Ovary (tissue), 9 donors: ENCODE data around the gene PRRT1. TPM values are rescaled to one million over a fixed set of nuclear protein-coding genes. Genes with fewer than 3 reads are reported as not detected.
"Not testable (repeated sequence)": the region's sequence is repeated elsewhere in the genome, so short reads cannot be mapped to it uniquely, and the experiment has no call there.

Experiments
- DNase-seq, 5 donors: peaks; one replicate each; pipeline ENCODE4 v3.0.0-alpha.2; 2019 to 2020
- H3K27ac ChIP-seq, 2 donors: fragments of 200-600 bp; one replicate each; pipeline versions ENCODE4 v1.5.1 to v1.8.0; 2019 to 2022
- H3K27me3 ChIP-seq: fragments of 200-600 bp; one replicate; pipeline ENCODE4 v1.8.0; 2022
- H3K36me3 ChIP-seq: fragments of 200-600 bp; sonication (generic); one replicate; pipeline ENCODE4 v1.5.1; 2019
- H3K4me1 ChIP-seq: one replicate; pipeline ENCODE4 v1.8.1; 2013; ENCODE audit warnings: mild to moderate bottlenecking, moderate library complexity; ENCODE audit not compliant: insufficient read depth
- H3K4me3 ChIP-seq: fragments of 200-600 bp; sonication (generic); one replicate; pipeline ENCODE4 v1.5.1; 2017
- H3K9me3 ChIP-seq, 2 donors: fragments of 200-600 bp in 1 of 2; sonication (generic) in 1 of 2; one replicate each; pipeline versions ENCODE4 v1.5.1 to v1.8.1; 2013 to 2019; ENCODE audit warnings: mild to moderate bottlenecking in 1 of 2, moderate library complexity in 1 of 2
- CTCF ChIP-seq, 3 donors: fragments of 450-650 bp in 2 of 3; fragments of 200-600 bp in 1 of 3; IDR thresholded peaks; one replicate each; pipeline versions ENCODE4 v1.5.1 to v1.8.0; 2016 to 2022; ENCODE audit warnings: antibody characterized with exemption in 3 of 3, mild to moderate bottlenecking in 1 of 3
- EP300 ChIP-seq: sonication (generic); formaldehyde crosslinking; IDR thresholded peaks from one replicate; pipeline ENCODE4 v1.6.1; 2017; ENCODE audit warnings: antibody characterized with exemption
- POLR2A ChIP-seq: fragments of 450-650 bp; IDR thresholded peaks from one replicate; pipeline ENCODE4 v1.6.1; 2017; ENCODE audit warnings: antibody characterized with exemption, mild to moderate bottlenecking, moderate library complexity
- WGBS, 3 donors: extraction: QIAGEN DNeasy Blood & Tissue Kit in 1 of 3; methylation state at CpG; one replicate each; pipeline versions ENCODE4 v1.1.5 to v1.1.7; 2013 to 2017; 5-methylcytosine and 5-hydroxymethylcytosine counted together
- intact Hi-C, 4 donors: fragments of 100-400 bp; cut with DNase I; formaldehyde crosslinking; loops; one replicate each; pipeline versions ENCODE4 v1.11.0 to v1.15.1; 2022 to 2023
- polyA plus RNA-seq, 2 donors: library from polyadenylated mRNA; stranded (reverse); fragments of 200-250 nt in 1 of 2; fragments of 350-450 nt in 1 of 2; fragmentation: Illumina TruSeq in 1 of 2; extraction: RNeasy Lipid Tissue Mini Kit (QIAGEN cat#74804) in 1 of 2; gene quantifications; one replicate each; pipeline ENCODE4 v1.2.3, GENCODE V29; 2013 to 2014
- total RNA-seq, 7 donors: library from RNA; depleted of rRNA in 2 of 7; stranded (reverse); fragments of >200 nt in 2 of 7; fragmentation: NEBNext Ultra II Directional in 3 of 7; extraction: Animal tissue kit (Norgen Biotek cat#: 25700) in 3 of 7; gene quantifications; one replicate each; pipeline versions ENCODE4 v1.1.0 to v1.2.4, GENCODE V29; 2016 to 2023
- donor health status: DM: no; HTN: no; CAD: no; lungs with moderate emphysema.
- donor health status: DM: no; HTN: no; CAD: no.
- donor health status: Bipolar disorder and iron deficiency.
- donor health status: DM: yes; HTN: yes; CAD: no.
- donor health status: DM: no; HTN: no; CAD: no.
- donor health status: DM: yes; HTN: yes; CAD: no.

The PRRT1 gene
- total and polyA plus RNA-seq, 9 donors = 2.4 to 44.1 (median 27.7) TPM

- H3K4me1 ChIP-seq = peaks cover 5% of the 10 kb centered on the region
- intact Hi-C loops = loop anchor here in 1 of 4 donors (10.0 kb wide), 1 partner anchor 462 kb away; the partner anchor contains the start of genes DDAH2, LY6G6C and MPIG6B
Measured at GRCh38 chr6:32187009-32187709, 35.4 kb upstream of the PRRT1 start.

GRCh38 chr6:32186151-32186840, 34.6 kb upstream of the PRRT1 start:
- WGBS, 3 donors = 35 to 42% (median 39%) methylated on average over 10 of the region's 10 CpGs
- peak overlapping the region; percentile 63 to 85 for H3K27ac ChIP-seq
- DNase-seq = peak in 2 of 5 donors; percentile 24 to 32
- not testable (repeated sequence) for H3K36me3 ChIP-seq, H3K27me3 ChIP-seq, H3K4me3 ChIP-seq, H3K4me1 ChIP-seq, H3K9me3 ChIP-seq
- intact Hi-C loops = loop anchor here in 1 of 4 donors (10.0 kb wide), 1 partner anchor 461 kb away; the partner anchor contains the start of genes DDAH2, LY6G6C and MPIG6B

More at GRCh38 chr6:32187009-32187709, 35.4 kb upstream of the PRRT1 start:
- Histone ChIP-seq H3K9me3 (no peaks in the 10 kb centered on the region), H3K27ac (peak overlapping the region; percentile 63 to 85), H3K36me3 (no peaks in the 10 kb centered on the region), H3K4me3 (no peak overlapping the region), H3K27me3 (no peaks in the 10 kb centered on the region)
- WGBS, 3 donors = 68 to 75% (median 70%) methylated on average over 12 of the region's 12 CpGs
- no peak for TF ChIP-seq POLR2A
- TF ChIP-seq EP300 = no peak
- no peak for TF ChIP-seq CTCF (IDR thresholded peaks at IDR 0.05)
- DNase-seq = peak in 1 of 5 donors; percentile 35

DNA sequence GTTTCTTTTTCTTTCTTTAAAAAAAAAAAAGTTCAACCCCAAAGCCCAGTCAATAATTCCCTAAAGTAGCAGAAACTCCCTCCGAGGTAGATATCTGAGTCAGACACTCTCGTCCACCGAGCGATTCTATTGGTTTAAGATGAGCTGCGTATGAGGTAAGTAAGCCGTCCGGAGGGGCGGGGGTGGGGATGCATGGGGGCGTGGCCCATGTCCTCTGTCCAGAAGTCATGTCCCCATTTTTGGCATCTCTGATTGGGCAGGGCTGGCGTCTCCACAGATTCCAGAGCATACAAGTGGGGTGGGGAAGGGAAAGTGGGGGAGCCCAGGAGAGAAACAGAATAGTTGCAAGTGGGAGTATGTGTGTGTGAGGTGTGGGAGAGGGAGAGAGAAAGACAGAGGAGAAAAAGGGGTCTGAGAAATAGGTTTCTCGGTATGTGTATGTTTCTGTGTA, 34.0 kb upstream of the PRRT1 start:
- H3K9me3 ChIP-seq, H3K27me3 ChIP-seq, H3K36me3 ChIP-seq, H3K4me3 ChIP-seq, H3K4me1 ChIP-seq: not testable (repeated sequence)
- H3K27ac ChIP-seq = peak overlapping the region; percentile 63 to 85
- WGBS, 3 donors = 5 to 7% (median 6%) methylated on average over 11 of the region's 11 CpGs
- DNase-seq = peak; percentile 81 to 91 (median 85)
- intact Hi-C loops = loop anchor here in 1 of 4 donors (10.0 kb wide), 1 partner anchor 461 kb away; the partner anchor contains the start of genes DDAH2, LY6G6C and MPIG6B

DNA sequence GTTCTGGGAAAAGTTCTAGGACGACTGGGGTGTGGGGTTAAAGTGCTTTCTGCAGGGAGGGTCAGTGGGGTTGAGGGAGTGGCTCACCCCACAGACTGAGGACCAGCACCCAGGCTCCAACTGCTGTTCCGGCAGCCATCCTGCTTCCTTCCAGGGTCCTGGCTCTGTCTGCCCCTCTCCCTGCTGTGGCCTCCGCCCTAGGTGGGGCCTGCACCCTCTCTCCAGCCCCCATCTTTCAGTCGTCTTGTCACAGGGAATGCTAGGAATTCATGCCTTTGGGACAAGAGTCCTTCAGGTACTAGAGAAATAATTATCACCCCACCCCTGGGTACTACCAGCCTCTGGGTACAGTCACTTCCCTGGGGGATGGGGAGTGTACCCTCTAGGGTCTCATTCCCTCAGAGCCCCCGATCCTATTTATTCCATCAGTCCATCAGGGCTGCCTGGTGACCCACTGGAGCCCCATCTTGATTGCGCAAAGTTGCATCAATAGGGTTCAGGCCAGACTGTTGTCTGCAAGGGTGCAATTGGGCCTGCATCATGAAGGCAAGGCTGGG, 32.4 kb upstream of the PRRT1 start, which contains the start of gene AGER:
Gene AGER, minus strand, starts transcription at position 170 of the 557 bp plus-strand sequence. Its CDS starts 31 bp downstream, at position 139.
- no peaks in the 10 kb centered on the region for H3K36me3 ChIP-seq
- H3K4me1 ChIP-seq = peaks cover 4% of the 10 kb centered on the region
- 70 to 76% (median 70%) methylated on average over 6 of the region's 6 CpGs for WGBS, 3 donors
- peak within 1 kb of the TSS; percentile 21 to 40 for H3K27ac ChIP-seq
- H3K9me3 ChIP-seq = no peaks in the 10 kb centered on the region
- no peak within 1 kb of the TSS for H3K4me3 ChIP-seq
- TF ChIP-seq CTCF (IDR thresholded peaks at IDR 0.05) (no peak), EP300 (no peak), POLR2A (no peak)
- intact Hi-C loops = loop anchor here in 1 of 4 donors (10.0 kb wide), 1 partner anchor 459 kb away; the partner anchor contains the start of genes DDAH2, LY6G6C and MPIG6B
- peak in 1 of 5 donors; percentile 24 for DNase-seq
- H3K27me3 ChIP-seq = no peaks in the 10 kb centered on the region

- no peaks in the 10 kb centered on the region for H3K27me3 ChIP-seq
- no peaks in the 10 kb centered on the region for H3K36me3 ChIP-seq
- DNase-seq = peak in 1 of 5 donors; percentile 28
- H3K9me3 ChIP-seq = no peaks in the 10 kb centered on the region
- peaks cover 3% of the 10 kb centered on the region for H3K4me1 ChIP-seq
- TF ChIP-seq EP300 (no peak), POLR2A (no peak), CTCF (IDR thresholded peaks at IDR 0.05) (no peak)
- WGBS, 3 donors = 70 to 80% (median 75%) methylated on average over 15 of the region's 15 CpGs
- peak overlapping the region in 1 of 2 donors; percentile 21 for H3K27ac ChIP-seq
- intact Hi-C loops = loop anchor here in 1 of 4 donors (10.0 kb wide), 1 partner anchor 459 kb away; the partner anchor contains the start of genes DDAH2, LY6G6C and MPIG6B
- no peak overlapping the region for H3K4me3 ChIP-seq
Measured at GRCh38 chr6:32183483-32184083, 31.8 kb upstream of the PRRT1 start.
